GM10266 (cell line): Measurements from ENCODE around the gene GRID2.

ENCODE experiments used
- DNase-seq: peaks from one replicate; pipeline ENCODE4 v3.0.0; 2012; ENCODE audit errors: extremely low spot score
- TF ChIP-seq, protein P1 (sequence below): IDR thresholded peaks from 2 replicates; pipeline ENCODE4 v1.5.1; 2012; ENCODE audit warnings: mild to moderate bottlenecking, low read depth; ENCODE audit not compliant: control insufficient read depth, insufficient read depth; ENCODE audit errors: missing control alignments

The GRID2 gene

GRCh38 chr4:92262371-92262770 lies 41.4 kb upstream of the GRID2 start:
- no peak for DNase-seq
- TF ChIP-seq, protein P1, sequence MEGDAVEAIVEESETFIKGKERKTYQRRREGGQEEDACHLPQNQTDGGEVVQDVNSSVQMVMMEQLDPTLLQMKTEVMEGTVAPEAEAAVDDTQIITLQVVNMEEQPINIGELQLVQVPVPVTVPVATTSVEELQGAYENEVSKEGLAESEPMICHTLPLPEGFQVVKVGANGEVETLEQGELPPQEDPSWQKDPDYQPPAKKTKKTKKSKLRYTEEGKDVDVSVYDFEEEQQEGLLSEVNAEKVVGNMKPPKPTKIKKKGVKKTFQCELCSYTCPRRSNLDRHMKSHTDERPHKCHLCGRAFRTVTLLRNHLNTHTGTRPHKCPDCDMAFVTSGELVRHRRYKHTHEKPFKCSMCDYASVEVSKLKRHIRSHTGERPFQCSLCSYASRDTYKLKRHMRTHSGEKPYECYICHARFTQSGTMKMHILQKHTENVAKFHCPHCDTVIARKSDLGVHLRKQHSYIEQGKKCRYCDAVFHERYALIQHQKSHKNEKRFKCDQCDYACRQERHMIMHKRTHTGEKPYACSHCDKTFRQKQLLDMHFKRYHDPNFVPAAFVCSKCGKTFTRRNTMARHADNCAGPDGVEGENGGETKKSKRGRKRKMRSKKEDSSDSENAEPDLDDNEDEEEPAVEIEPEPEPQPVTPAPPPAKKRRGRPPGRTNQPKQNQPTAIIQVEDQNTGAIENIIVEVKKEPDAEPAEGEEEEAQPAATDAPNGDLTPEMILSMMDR = no peak

DNA sequence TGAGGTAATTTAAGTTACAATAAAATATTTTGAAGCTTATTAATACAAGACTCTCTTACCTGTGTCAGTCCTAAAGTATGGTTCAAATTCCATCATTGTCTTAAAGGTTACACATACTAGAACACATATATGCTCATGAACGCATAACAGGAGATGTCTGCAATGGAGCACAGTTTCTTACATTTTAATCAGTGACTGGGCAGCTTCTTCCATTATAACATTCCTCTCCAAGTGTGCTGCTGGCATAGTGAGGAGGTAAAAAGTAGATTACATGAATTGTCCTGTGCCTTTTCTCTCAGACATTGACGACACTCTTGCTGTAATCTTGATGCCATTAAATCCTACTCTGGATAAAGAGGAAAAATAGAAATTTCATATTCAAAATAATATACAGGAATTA lies 40.8 kb upstream of the GRID2 start:
- no peak for DNase-seq
- TF ChIP-seq, protein P1 = no peak

- DNase-seq = no peak
- TF ChIP-seq, protein P1 = no peak
Measured at GRCh38 chr4:92263575-92263974, 40.2 kb upstream of the GRID2 start.

DNA sequence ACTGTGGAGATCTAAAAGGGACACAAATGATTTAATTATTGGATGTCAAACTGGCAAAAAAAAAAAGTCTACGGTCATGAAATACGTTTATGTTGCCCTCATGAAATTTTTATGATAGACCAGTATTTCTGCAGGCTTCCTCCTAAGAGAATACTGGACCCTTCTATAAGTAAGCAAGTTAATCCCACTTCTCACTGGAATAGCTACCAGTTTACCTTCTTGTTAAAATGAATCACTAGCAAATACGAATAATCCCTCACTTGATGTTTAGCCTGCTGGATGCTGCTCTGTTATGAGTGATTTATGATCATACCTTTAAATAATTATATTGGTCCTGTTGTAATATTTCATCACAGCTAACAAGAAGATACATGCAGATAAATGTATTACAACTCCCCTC lies 39.6 kb upstream of the GRID2 start:
- TF ChIP-seq, protein P1 = no peak
- no peak for DNase-seq

DNA sequence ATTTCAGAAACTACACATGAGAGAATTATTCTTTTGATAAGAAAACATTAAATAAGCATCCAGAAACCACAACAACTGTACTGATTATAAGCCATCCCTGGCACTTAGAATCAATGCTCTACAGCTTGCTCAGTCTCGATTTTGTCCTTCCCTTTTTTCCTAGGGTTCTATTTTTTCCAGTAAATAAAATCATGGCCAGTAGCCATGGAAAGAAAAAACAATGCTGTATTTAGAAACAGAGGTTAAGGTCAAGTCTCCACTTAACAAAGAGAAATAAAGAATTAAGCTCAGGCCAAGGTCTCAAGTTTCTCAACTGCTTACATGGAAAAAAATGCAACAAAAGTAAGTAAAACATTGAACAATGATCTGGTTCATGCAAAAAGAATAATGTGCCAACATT lies 38.7 kb upstream of the GRID2 start:
- TF ChIP-seq, protein P1 = no peak
- no peak for DNase-seq

DNA sequence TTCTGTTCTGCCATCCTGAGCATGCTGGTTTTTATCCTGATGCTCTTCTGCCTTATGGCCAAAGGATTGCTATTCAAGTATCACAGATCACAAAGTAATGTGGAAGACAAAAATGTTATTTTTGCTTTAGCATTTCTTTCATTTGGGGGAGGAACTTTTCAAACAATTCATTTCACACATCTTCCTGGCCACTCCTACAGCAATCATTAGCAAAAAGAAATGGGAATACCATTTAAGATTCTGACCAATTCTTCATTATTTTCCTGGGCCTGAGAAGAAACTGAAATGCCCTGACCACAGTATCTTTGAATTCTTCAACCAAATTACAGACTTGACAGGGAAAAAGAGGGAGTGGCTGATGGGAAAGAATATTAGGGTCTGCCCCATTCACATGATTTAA lies 38.0 kb upstream of the GRID2 start:
- no peak for DNase-seq
- TF ChIP-seq, protein P1 = no peak

DNA sequence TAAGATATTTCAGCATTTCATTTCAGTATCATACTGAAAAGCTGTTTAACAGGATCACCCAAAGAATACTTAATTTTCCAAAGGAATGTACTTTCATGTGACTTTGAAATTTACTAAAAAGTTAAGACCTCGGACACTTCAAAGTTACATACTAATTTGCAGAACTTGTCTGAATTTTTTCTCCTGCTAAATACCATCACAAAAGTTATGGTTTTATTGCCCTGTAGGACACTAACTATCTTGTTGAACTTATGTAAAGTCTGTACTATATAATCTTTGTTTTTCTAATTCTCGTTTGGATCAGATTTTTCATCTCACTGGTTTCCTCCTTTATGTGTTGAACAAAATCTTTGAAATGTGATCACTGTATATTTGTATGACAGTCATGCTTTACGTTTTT lies 37.2 kb upstream of the GRID2 start:
- TF ChIP-seq, protein P1 = no peak
- DNase-seq = no peak
